Measurements from ENCODE around the gene CCL1. TPM values are rescaled to one million over a fixed set of nuclear protein-coding genes. Genes with fewer than 3 reads are reported as not detected.

CCL1 gene
- total RNA-seq, 1 experiment from 2014 or later = not detected

DNA sequence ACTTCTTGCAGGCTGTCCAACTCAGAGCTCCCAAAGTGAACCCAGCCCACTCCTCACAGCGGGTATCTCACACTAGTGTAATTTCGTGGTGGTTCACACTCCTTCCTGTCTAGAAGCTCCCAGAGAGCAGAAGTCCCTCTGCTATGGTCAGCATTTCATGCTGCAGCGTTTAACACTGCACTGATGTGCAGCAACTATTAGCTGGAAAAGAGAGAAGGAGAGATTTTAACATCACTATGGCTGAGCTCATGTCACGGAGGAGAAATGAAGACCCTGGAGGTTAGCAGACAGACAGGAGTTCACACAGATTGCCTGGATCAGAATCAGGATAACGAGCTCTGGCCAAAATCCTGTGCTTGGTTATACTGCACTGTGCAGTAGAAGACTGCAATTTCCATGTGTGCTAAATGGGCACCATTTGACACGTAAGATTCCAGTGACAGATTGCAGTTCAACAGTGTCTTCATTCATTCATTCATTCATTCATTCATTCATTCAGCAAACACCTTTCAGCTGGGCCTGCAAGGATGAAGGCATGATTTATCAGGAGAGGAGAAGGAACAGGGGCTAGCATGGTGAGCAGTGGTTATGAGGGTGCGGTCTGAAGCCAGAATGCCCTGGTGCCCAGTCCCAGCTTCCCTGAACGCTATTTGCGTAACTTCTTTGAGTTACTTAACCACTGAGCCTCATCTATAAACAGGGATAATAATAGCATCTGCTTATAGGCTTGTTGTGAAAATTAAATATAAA lies 5.3 kb upstream of the CCL1 start:
- no peak overlapping the region for H3K4me3 Mint-ChIP-seq
- no peak overlapping the region for H3K23ac ChIP-seq (ENCODE audit: insufficient read length, low read depth, low read length)
- no peak overlapping the region for H3K14ac ChIP-seq (ENCODE audit: insufficient read depth, low read length)
- H3K27ac ChIP-seq (ENCODE audit: insufficient read length, low read depth, low read length) = no peak overlapping the region
- H4K5ac ChIP-seq (ENCODE audit: insufficient read length, low read depth, low read length) = no peak overlapping the region
- no peaks in the 10 kb centered on the region for H3K23me2 ChIP-seq (ENCODE audit: insufficient read length, low read depth, low read length, poor library complexity, severe bottlenecking)
- no peaks in the 10 kb centered on the region for H3K9me3 Mint-ChIP-seq
- H4K8ac ChIP-seq (replicated peaks; ENCODE audit: insufficient read length, low read depth, low read length) = no peak overlapping the region
- no peak overlapping the region for H2BK15ac ChIP-seq (ENCODE audit: low read depth, low read length)
- no peaks in the 10 kb centered on the region for H3K36me3 Mint-ChIP-seq (ENCODE audit: insufficient read depth in 1 of 3, low read depth in 3 of 3)
- no peak overlapping the region for H2AK5ac ChIP-seq (ENCODE audit: insufficient read length, low read length)
- no peak overlapping the region for H3K27ac Mint-ChIP-seq
- TF ChIP-seq, protein P1, sequence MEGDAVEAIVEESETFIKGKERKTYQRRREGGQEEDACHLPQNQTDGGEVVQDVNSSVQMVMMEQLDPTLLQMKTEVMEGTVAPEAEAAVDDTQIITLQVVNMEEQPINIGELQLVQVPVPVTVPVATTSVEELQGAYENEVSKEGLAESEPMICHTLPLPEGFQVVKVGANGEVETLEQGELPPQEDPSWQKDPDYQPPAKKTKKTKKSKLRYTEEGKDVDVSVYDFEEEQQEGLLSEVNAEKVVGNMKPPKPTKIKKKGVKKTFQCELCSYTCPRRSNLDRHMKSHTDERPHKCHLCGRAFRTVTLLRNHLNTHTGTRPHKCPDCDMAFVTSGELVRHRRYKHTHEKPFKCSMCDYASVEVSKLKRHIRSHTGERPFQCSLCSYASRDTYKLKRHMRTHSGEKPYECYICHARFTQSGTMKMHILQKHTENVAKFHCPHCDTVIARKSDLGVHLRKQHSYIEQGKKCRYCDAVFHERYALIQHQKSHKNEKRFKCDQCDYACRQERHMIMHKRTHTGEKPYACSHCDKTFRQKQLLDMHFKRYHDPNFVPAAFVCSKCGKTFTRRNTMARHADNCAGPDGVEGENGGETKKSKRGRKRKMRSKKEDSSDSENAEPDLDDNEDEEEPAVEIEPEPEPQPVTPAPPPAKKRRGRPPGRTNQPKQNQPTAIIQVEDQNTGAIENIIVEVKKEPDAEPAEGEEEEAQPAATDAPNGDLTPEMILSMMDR (conservative IDR thresholded peaks at IDR 0.05) = no peak
- no peak overlapping the region for H3K4ac ChIP-seq (ENCODE audit: low read depth, low read length)
- H3K79me1 ChIP-seq (ENCODE audit: insufficient read depth, low read depth, low read length, poor library complexity, severe bottlenecking) = no peaks in the 10 kb centered on the region
- H4K20me1 ChIP-seq (ENCODE audit: control insufficient read depth, insufficient read depth, insufficient read length) = no peaks in the 10 kb centered on the region
- no peak overlapping the region for H3K56ac ChIP-seq (ENCODE audit: insufficient read length, low read depth, low read length)
- peaks cover 8 to 18% of the 10 kb centered on the region in 2 experiments; a peak in 3 of 4 replicates for H3K4me1 Mint-ChIP-seq
- H3K79me2 ChIP-seq (ENCODE audit: insufficient read depth, low read length) = no peaks in the 10 kb centered on the region
- H2BK5ac ChIP-seq (ENCODE audit: insufficient read length, low read length) = no peak overlapping the region
- no peaks in the 10 kb centered on the region for H3K4me1 ChIP-seq (ENCODE audit: insufficient read depth, low read length)
- no CpG with 5 or more reads among the region's 9 CpGs for WGBS (ENCODE audit: extremely low coverage, insufficient read length, low lambda C conversion rate)
- peaks cover 10% of the 10 kb centered on the region for H3K27me3 Mint-ChIP-seq (ENCODE audit: low read depth)
- no peaks in the 10 kb centered on the region for H3K9me3 ChIP-seq (ENCODE audit: control insufficient read depth, low read depth, low read length)
- H3K4me2 ChIP-seq (ENCODE audit: insufficient read depth, insufficient read length, low read length) = no peak overlapping the region
- no peak overlapping the region for H4K91ac ChIP-seq (ENCODE audit: insufficient read length, low read depth, low read length)
- no peak overlapping the region for H3K18ac ChIP-seq (ENCODE audit: insufficient read length, low read depth, low read length)
- no peak overlapping the region for H2AFZ ChIP-seq (ENCODE audit: low read length)
- no peak overlapping the region for H2BK20ac ChIP-seq (ENCODE audit: low read depth, low read length, poor library complexity, severe bottlenecking)
- no peak overlapping the region for H2BK120ac ChIP-seq (ENCODE audit: low read depth, low read length, poor library complexity, severe bottlenecking)
- no peak overlapping the region for H3K9ac ChIP-seq (ENCODE audit: extremely low read depth, insufficient read length, low read length)
- no peaks in the 10 kb centered on the region for H3K27me3 ChIP-seq (ENCODE audit: insufficient read depth, low read length)
- H2BK12ac ChIP-seq (ENCODE audit: insufficient read length, low read depth, low read length) = no peak overlapping the region
- H3T11ph ChIP-seq (ENCODE audit: low read length) = no peak overlapping the region
- peak; percentile 18 for DNase-seq

Data from H9 (cell line).